ENCODE measurements around the gene ACSBG1. TPM values are rescaled to one million over a fixed set of nuclear protein-coding genes. Genes with fewer than 3 reads are reported as not detected.

ACSBG1 gene
- total RNA-seq, 1 donor from 2014 or later: 1.8 TPM

GRCh38 chr15:78237146-78237545 lies 2.8 kb upstream of the ACSBG1 start:
- Histone ChIP-seq H3K36me3 (no peaks in the 10 kb centered on the region), H3K4me3 (no peak overlapping the region), H3K27me3 (ENCODE audit: low read depth) (no peaks in the 10 kb centered on the region), H3K4me1 (no peaks in the 10 kb centered on the region), H3K27ac (no peak overlapping the region), H3K9me3 (no peaks in the 10 kb centered on the region)
- no peak for TF ChIP-seq CTCF (IDR thresholded peaks at IDR 0.05)
- intact Hi-C loops (cut with DNase I): no loop called here
- ATAC-seq (no peak), DNase-seq (no peak)

GRCh38 chr15:78236491-78236890 lies 2.1 kb upstream of the ACSBG1 start:
- H3K4me3 ChIP-seq: no peak overlapping the region
- H3K27ac ChIP-seq: no peak overlapping the region
- DNase-seq (no peak), ATAC-seq (no peak)
- H3K27me3 ChIP-seq (ENCODE audit: low read depth): no peaks in the 10 kb centered on the region
- no peaks in the 10 kb centered on the region for H3K4me1 ChIP-seq
- no peaks in the 10 kb centered on the region for H3K36me3 ChIP-seq
- no peak for TF ChIP-seq CTCF (IDR thresholded peaks at IDR 0.05)
- H3K9me3 ChIP-seq: no peaks in the 10 kb centered on the region
- intact Hi-C loops (cut with DNase I): no loop called here

GRCh38 chr15:78233496-78233895 lies 869 bp downstream of the ACSBG1 start:
- TF ChIP-seq CTCF (IDR thresholded peaks at IDR 0.05): no peak
- no peaks in the 10 kb centered on the region for H3K36me3 ChIP-seq
- H3K4me1 ChIP-seq: no peaks in the 10 kb centered on the region
- no peaks in the 10 kb centered on the region for H3K27me3 ChIP-seq (ENCODE audit: low read depth)
- no peak overlapping the region for H3K27ac ChIP-seq
- H3K4me3 ChIP-seq: no peak overlapping the region
- H3K9me3 ChIP-seq: no peaks in the 10 kb centered on the region
- DNase-seq: no peak
- intact Hi-C loops (cut with DNase I): no loop called here
- no peak for ATAC-seq

GRCh38 chr15:78232951-78233350 lies 1.4 kb downstream of the ACSBG1 start:
- Histone ChIP-seq H3K9me3 (no peaks in the 10 kb centered on the region), H3K27me3 (ENCODE audit: low read depth) (no peaks in the 10 kb centered on the region), H3K4me1 (no peaks in the 10 kb centered on the region), H3K4me3 (no peak overlapping the region), H3K36me3 (no peaks in the 10 kb centered on the region), H3K27ac (no peak overlapping the region)
- no peak for TF ChIP-seq CTCF (IDR thresholded peaks at IDR 0.05)
- ATAC-seq: no peak
- intact Hi-C loops (cut with DNase I): no loop called here
- DNase-seq: no peak

GRCh38 chr15:78229431-78230406 lies 4.6 kb downstream of the ACSBG1 start:
- Histone ChIP-seq H3K9me3 (no peaks in the 10 kb centered on the region), H3K4me3 (no peak overlapping the region), H3K27ac (no peak overlapping the region), H3K4me1 (no peaks in the 10 kb centered on the region), H3K27me3 (ENCODE audit: low read depth) (no peaks in the 10 kb centered on the region), H3K36me3 (no peaks in the 10 kb centered on the region)
- no peak for TF ChIP-seq CTCF (IDR thresholded peaks at IDR 0.05)
- intact Hi-C loops (cut with DNase I): no loop called here
- ATAC-seq (peak in 1 of 2 donors; percentile 40), DNase-seq (no peak)
